Peyer's patch (tissue), 4 donors: ENCODE results near the gene IER3. TPM values are rescaled to one million over a fixed set of nuclear protein-coding genes. Genes with fewer than 3 reads are reported as not detected.

Experiments
- DNase-seq, 3 donors: peaks; one replicate each; pipeline ENCODE4 v3.0.0-alpha.2; 2017 to 2019
- H3K27ac ChIP-seq, 4 donors: fragments of 200-600 bp; sonication (generic); one replicate each; pipeline ENCODE4 v1.5.1; 2016 to 2019
- H3K27me3 ChIP-seq, 2 donors: fragments of 200-600 bp; sonication (generic); one replicate each; pipeline ENCODE4 v1.5.1; 2019
- H3K36me3 ChIP-seq, 3 donors: fragments of 200-600 bp; sonication (generic); one replicate each; pipeline ENCODE4 v1.5.1; 2016 to 2019
- H3K4me1 ChIP-seq, 4 donors: fragments of 200-600 bp; sonication (generic); one replicate each; pipeline ENCODE4 v1.5.1; 2016 to 2019
- H3K4me3 ChIP-seq, 4 donors: fragments of 200-600 bp; sonication (generic); 1 replicate in 3 of 4; 2 replicates in 1 of 4; pipeline ENCODE4 v1.5.1; 2016 to 2019; ENCODE audit warnings: mild to moderate bottlenecking in 1 of 4
- H3K9me3 ChIP-seq, 4 donors: fragments of 200-600 bp; sonication (generic); one replicate each; pipeline ENCODE4 v1.5.1; 2016 to 2019; ENCODE audit warnings: mild to moderate bottlenecking in 1 of 4
- CTCF ChIP-seq, 6 experiments: fragments of 450-650 bp in 4 of 6; fragments of 200-600 bp in 2 of 6; sonication (generic) in 1 of 6; IDR thresholded peaks; one replicate each; pipeline ENCODE4 v1.5.1; 2017 to 2019; ENCODE audit warnings: antibody characterized with exemption in 6 of 6, mild to moderate bottlenecking in 3 of 6, moderate library complexity in 1 of 6
- POLR2A ChIP-seq, 2 donors: fragments of 450-650 bp; IDR thresholded peaks; one replicate each; pipeline ENCODE4 v1.5.1; 2017; ENCODE audit warnings: antibody characterized with exemption in 2 of 2, mild to moderate bottlenecking in 2 of 2, moderate library complexity in 2 of 2
- total RNA-seq, 4 donors: library from RNA; depleted of rRNA; stranded (reverse); fragments of >200 nt; gene quantifications; one replicate each; pipeline ENCODE4 v1.1.0, GENCODE V29; 2016

Gene IER3
- total RNA-seq, 4 donors from 2014 or later = 6.7 to 16.4 (median 13.2) TPM

DNA sequence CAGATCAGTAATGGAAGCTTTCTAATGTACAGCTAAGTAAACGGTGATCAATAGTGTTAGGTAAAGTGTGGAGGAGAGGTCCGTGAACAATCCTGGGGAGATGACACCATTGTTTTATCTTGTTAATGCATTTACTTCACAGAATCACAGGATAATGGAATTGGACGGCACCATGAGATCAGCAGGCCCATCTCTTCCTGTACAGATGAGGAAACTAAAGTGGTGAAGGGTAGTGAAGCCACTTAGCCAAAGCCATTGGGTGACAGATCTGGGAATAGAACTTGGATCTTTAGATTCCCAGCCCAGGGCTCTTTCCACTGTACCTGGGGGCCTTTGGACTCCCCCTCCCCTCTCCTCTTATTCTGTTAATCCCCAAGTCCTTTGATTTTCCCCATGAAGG, 26.2 kb upstream of the IER3 start:
- Histone ChIP-seq H3K9me3 (no peaks in the 10 kb centered on the region), H3K36me3 (no peaks in the 10 kb centered on the region), H3K27me3 (no peaks in the 10 kb centered on the region), H3K27ac (peak overlapping the region in 1 of 4 donors; percentile 76), H3K4me3 (no peak overlapping the region), H3K4me1 (peaks cover 0 to 17% (median 0%) of the 10 kb centered on the region in 4 donors)
- TF ChIP-seq POLR2A (IDR thresholded peaks at IDR 0.05) = no peak
- TF ChIP-seq CTCF (IDR thresholded peaks at IDR 0.05) = no peak
- no peak for DNase-seq

DNA sequence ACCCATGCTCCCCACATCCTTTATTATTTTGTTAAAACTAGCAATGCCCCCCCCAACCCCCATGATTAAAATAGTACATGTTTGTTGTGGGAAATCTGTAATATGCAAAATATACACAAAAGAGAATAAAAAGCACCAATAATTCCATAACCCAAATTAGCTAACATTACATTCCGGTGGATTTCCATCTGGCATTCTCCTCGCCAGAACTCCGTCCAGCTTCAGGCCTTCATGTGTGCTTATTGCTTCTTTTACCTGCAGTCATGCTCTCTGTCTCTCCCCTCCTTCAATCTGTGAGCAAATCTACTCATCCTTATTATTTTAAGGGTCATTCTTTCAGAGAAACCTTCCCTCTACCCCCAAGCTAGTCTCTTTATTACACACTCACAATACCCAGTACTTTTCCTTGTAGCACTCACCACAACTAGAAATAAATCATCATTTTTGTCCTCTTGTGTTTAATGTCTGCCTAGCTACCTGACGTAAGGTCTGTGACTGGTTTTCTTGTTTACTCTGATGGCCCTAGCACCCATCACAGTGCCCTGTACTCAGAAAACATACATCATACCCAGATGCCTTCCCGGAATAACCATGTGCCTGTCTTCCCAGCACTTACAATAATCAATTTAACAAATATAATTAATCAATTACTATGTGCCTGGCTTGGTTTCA, 25.6 kb upstream of the IER3 start:
- no peak overlapping the region for H3K4me3 ChIP-seq

GRCh38 chr6:30769088-30769852, 24.9 kb upstream of the IER3 start:
- Histone ChIP-seq H3K9me3 (no peaks in the 10 kb centered on the region), H3K4me3 (no peak overlapping the region), H3K36me3 (no peaks in the 10 kb centered on the region), H3K4me1 (peaks cover 0 to 19% (median 0%) of the 10 kb centered on the region in 4 donors), H3K27me3 (no peaks in the 10 kb centered on the region), H3K27ac (peak overlapping the region in 3 of 4 donors; percentile 22 to 76 (median 50))
- peak; percentile 28 to 80 (median 60) for DNase-seq
- TF ChIP-seq CTCF (IDR thresholded peaks at IDR 0.05) (no peak), POLR2A (IDR thresholded peaks at IDR 0.05) (no peak)

More for the DNA sequence above, 25.6 kb upstream of the IER3 start:
- no peaks in the 10 kb centered on the region for H3K36me3 ChIP-seq
- no peaks in the 10 kb centered on the region for H3K9me3 ChIP-seq
- no peak for DNase-seq
- no peaks in the 10 kb centered on the region for H3K27me3 ChIP-seq
- H3K4me1 ChIP-seq = peaks cover 0 to 17% (median 0%) of the 10 kb centered on the region in 4 donors
- TF ChIP-seq CTCF (IDR thresholded peaks at IDR 0.05) (no peak), POLR2A (IDR thresholded peaks at IDR 0.05) (no peak)
- peak overlapping the region in 2 of 4 donors; percentile 38 to 76 for H3K27ac ChIP-seq

DNA sequence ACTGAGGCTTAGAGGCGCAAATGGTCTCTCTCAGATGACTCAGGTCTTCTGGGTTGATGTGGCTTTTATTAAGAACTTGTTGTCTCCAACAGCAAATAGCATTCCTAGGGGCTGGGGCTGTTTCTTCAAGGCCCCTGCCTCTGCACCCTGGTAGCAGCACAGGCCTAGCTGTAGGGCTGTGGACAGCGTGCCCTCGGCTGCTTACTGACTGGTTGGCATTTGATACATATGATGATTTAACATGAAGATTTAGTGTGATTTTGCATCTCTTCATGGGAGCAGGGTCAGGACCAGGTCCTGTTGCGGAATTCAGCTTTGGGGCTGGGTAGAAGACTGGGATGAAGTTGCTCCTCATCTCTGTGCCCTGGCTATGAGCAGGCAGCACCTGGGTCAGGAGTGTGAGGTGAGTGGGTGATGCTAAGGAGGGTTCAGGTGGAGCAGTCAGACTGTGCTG, 24.3 kb upstream of the IER3 start:
- H3K36me3 ChIP-seq = no peaks in the 10 kb centered on the region
- H3K9me3 ChIP-seq = no peaks in the 10 kb centered on the region
- H3K4me1 ChIP-seq = peaks cover 0 to 25% (median 0%) of the 10 kb centered on the region in 4 donors
- H3K4me3 ChIP-seq = no peak overlapping the region
- no peaks in the 10 kb centered on the region for H3K27me3 ChIP-seq
- no peak for DNase-seq
- peak overlapping the region in 3 of 4 donors; percentile 22 to 76 (median 50) for H3K27ac ChIP-seq
- TF ChIP-seq POLR2A (IDR thresholded peaks at IDR 0.05) (no peak), CTCF (IDR thresholded peaks at IDR 0.05) (no peak)

GRCh38 chr6:30767944-30768301, 23.6 kb upstream of the IER3 start:
- Histone ChIP-seq H3K4me3 (no peak overlapping the region), H3K36me3 (no peaks in the 10 kb centered on the region), H3K27ac (no peak overlapping the region), H3K9me3 (no peaks in the 10 kb centered on the region), H3K4me1 (peaks cover 0 to 27% (median 0%) of the 10 kb centered on the region in 4 donors), H3K27me3 (no peaks in the 10 kb centered on the region)
- TF ChIP-seq POLR2A (IDR thresholded peaks at IDR 0.05) (no peak), CTCF (IDR thresholded peaks at IDR 0.05) (no peak)
- no peak for DNase-seq
